GM18517 (cell line): ENCODE results near the gene RELL1.

ENCODE experiments used
- ATAC-seq: cut with Tn5 transposase; IDR thresholded peaks from one replicate; pipeline ENCODE4 v1.9.1; 2021; ENCODE audit warnings: mild to moderate bottlenecking, moderate library complexity; ENCODE audit not compliant: unreplicated experiment

The RELL1 gene

GRCh38 chr4:37667197-37668100, 18.7 kb downstream of the RELL1 start:
- ATAC-seq = no peak

GRCh38 chr4:37666625-37667071, 19.5 kb downstream of the RELL1 start:
- ATAC-seq = no peak

GRCh38 chr4:37665333-37666320, 20.5 kb downstream of the RELL1 start:
- no peak for ATAC-seq

DNA sequence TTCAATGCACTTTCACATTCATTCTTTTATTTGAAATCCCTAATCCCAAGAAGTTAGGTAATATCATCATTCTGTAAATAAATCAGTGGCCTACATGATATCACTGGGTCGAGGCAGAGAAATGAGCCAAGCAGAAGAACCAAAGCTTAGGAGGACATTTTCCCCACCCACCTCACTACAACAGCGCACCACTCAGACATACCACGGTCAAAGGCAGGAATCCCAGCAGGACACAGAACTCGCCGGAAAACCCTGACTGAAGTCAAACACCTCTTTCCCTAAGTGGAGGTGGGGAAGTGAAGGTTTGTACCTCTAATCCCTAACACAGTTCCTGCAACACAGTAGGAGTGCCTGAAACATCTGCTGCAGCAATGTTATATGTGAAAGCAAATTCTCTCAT, 21.5 kb downstream of the RELL1 start:
- no peak for ATAC-seq

- no peak for ATAC-seq
Observed at GRCh38 chr4:37663552-37663951, 22.6 kb downstream of the RELL1 start.

- ATAC-seq = no peak
Observed at GRCh38 chr4:37662861-37663390, 23.2 kb downstream of the RELL1 start.

DNA sequence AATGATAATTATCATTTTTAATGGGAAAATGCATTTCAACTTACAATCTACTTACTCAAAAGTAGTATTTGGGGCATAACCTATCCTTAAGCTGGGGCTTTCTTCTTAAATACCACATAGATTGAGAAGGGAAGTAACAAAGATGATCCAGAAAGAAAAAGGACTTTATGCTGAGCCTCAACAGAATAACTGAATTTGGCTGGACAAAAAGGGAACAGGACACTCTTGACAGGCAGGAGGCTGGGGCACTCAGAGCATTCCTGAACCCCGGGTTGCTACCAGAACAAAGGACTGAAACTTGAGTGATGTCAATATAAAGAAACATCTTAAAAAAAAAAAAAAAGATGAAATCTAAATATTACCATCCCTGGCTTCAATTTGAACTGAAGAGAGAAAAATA, 23.9 kb downstream of the RELL1 start:
- ATAC-seq = no peak

- ATAC-seq = no peak
Observed at GRCh38 chr4:37661772-37662171, 24.4 kb downstream of the RELL1 start.

DNA sequence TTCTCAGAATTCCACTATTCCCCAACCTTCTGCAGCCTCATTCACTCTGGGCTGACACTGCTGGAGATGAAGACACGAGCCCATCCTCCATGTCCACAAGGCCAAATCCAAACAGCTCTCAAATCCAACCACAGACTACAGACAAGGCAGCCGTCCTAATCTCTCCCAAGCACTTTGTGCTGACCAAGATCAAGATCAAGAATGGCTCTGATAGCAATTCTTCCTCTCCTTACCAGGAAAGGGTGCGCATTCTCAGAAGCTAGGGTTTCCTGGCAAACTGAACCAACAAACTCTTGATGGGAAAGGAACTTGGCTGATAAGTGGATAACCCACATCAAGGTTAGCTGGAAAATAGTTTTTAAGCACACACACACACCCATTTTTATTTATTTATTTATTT, 26.5 kb downstream of the RELL1 start:
- no peak for ATAC-seq

- ATAC-seq = no peak
Observed at GRCh38 chr4:37656649-37657048, 29.5 kb downstream of the RELL1 start.

DNA sequence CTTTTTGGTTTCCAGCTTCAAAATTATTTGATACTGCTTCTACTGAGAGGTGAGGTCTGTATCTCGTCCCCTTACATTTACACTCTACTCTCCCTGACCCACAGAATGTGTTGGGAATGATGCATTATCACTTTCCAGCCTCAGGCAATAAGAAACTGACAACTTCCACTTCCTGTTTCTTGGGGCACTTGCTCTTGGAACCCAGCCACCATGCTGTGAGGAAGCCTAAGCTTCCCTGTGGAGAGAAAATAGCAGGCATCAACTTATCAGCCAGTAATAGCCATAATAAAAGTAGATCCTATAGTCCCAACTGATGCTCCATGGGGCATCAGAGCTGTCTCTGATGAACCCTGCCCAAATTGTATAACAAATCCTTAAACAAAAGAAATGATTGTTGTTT, 32.6 kb downstream of the RELL1 start:
- no peak for ATAC-seq

- no peak for ATAC-seq
Observed at GRCh38 chr4:37652747-37653527, 33.2 kb downstream of the RELL1 start.

- ATAC-seq = no peak
Observed at GRCh38 chr4:37651781-37652377, 34.3 kb downstream of the RELL1 start.

DNA sequence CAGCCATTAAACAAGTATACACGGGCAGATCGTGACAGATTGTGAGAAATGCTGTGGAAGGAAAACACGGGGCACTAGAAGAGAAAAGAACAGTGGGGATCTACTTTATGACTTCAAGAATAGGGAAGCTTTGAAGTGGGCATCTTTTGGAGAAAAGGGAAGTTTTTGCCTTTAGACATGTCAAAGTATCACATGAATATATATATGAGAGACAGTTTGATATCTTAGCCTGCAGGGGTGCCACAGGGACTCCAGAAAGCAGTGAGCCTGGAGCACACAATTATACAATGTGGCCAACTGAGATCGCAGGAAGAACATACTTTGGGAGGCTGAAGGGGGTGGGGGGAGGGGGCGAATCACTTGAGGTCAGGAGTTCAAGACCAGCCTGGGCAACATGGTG, 35.7 kb downstream of the RELL1 start:
- no peak for ATAC-seq

- ATAC-seq = no peak
Observed at GRCh38 chr4:37649268-37649667, 36.9 kb downstream of the RELL1 start.

DNA sequence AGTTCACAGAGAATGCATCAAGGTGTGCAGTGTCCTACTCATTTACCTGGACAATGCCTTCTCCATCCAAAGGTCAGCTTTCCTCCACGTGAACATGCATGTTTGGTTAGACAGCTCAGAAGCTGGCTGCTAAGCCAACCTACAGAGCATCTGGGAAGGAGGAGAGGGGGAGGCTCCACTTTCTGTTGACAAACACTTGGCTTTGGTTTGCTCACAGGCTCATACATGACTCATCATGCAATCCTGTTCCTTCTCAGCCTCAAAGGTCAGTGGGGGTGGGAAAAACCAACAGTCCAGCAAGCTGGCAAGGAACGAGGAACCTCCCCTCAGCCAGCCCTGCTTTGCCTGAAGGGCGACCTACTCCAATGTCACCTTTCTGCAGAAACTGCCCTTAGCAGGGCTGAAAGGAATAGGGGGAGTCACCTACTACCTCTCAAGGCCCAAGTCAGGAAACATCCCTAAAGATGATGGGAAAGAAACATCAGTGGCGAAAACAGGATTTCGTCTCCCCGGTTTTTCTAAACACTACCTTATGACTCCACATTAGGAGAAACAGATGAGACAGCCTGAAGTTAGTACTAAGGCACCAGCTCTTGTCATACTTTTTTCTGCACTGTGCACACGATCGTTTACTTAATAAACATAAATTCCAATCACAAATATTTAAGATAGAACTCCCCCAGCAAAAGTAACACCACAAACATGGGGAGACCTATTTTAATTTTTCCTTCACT, 37.9 kb downstream of the RELL1 start:
- no peak for ATAC-seq

DNA sequence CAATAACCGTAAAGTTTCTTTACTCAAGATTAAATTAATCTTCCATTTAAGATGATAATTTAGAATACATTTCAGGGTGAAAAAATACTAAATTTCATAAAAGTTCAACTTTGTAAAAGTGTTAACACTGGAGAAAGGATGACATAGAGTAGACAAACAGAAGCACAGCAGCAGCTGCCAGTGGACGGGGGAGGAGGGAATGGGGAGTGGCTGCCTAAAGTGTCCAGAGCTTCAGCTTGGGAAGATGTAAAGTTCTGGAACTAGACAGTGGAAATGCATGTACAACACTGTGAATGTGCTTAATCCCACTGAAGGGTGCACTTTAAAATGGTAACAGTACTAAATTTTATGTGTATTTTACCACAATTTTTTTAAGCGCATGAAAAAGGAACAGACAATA, 39.9 kb downstream of the RELL1 start:
- ATAC-seq = no peak

DNA sequence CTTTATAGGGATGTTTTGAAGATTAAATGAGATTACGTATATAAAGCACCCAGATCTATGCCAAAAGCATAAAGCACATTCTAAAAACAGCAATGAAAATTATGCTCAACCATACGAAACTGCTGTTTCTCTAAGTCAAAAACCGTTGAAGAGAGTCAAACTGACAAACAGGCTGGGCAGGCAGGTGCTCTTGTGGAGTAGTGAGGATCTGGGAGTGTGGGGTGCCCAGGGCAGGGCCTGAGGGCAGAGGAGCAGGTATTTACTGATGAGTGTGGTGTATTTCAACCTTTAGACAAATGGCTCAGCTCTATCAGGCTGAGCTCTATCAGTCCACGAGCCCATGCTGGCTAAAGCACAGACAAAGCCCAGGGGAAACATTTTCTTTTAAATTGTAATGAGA, 40.4 kb downstream of the RELL1 start:
- ATAC-seq = no peak

DNA sequence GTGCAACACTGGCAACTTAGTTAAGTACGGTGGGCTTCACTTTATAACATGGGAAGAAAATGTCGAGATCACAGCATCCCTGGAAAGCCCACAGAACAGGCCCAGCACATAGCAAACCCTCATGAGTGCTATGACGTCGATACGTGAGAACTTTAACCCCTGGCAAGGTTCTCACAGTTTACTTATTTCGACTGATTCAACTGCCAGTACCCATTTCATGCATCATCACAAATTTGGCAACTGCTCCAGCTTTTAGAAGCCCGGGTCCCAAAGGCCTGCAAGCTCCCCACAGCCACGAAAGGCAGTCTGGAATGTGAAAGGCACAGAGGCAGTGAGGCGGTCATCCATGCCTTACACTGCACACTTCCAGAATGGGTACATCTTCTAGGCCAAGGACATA, 41.2 kb downstream of the RELL1 start:
- ATAC-seq = no peak
